Endothelial cell of umbilical vein (primary cell): ENCODE data around the gene TIAM1. TPM values are rescaled to one million over a fixed set of nuclear protein-coding genes. Genes with fewer than 3 reads are reported as not detected.

Experiments used
- BruUV-seq: library from RNA; stranded (reverse); fragments of 400-500 nt; replicated peaks from 2 replicates; lab custom pipeline; 2021; lab: Mats Ljungman, UMichigan
- CTCF ChIA-PET: fragments of 300-600, 350-600 bp; sonication (Branson Sonifier 250); formaldehyde crosslinking; loops from one replicate; lab custom pipeline; 2021; ENCODE audit warnings: antibody characterized with exemption, inconsistent platforms; lab: Charles Lee
- POLR2A ChIA-PET: fragments of 300-600, 350-600 bp; sonication (Branson Sonifier 250); formaldehyde crosslinking; loops from one replicate; lab custom pipeline; 2021; ENCODE audit warnings: antibody characterized with exemption, inconsistent platforms; lab: Charles Lee
- DNase-seq: peaks from one replicate; pipeline ENCODE4 v3.0.0-alpha.2; 2011; ENCODE audit warnings: low read depth, low spot score
- FAIRE-seq: peaks from 2 replicates; lab custom pipeline; 2011; peaks lifted over from hg19 to GRCh38; lab: Jason Lieb, UNC
- H2AFZ ChIP-seq: 2 replicates; pipeline ENCODE4 v1.6.0; 2012; ENCODE audit warnings: low read depth, low read length, control low read depth, inconsistent platforms
- H3K27ac ChIP-seq: 2 replicates; pipeline ENCODE4 v1.5.1; 2011; ENCODE audit warnings: low read depth, mild to moderate bottlenecking, control low read depth, low read length, moderate library complexity; ENCODE audit not compliant: insufficient read depth
- H3K27me3 ChIP-seq, 2 experiments: 2 replicates each; pipeline versions ENCODE4 v1.6.0 to v1.6.1; 2011; ENCODE audit warnings: low read length in 2 of 2, mixed read lengths in 1 of 2; ENCODE audit not compliant: control insufficient read depth in 2 of 2, insufficient read depth in 2 of 2
- H3K36me3 ChIP-seq, 2 experiments: 2 replicates in 1 of 2; 3 replicates in 1 of 2; pipeline ENCODE4 v1.5.1; 2011; ENCODE audit warnings: low read length in 2 of 2, mild to moderate bottlenecking in 1 of 2, moderate library complexity in 1 of 2; ENCODE audit not compliant: control insufficient read depth in 2 of 2, insufficient read depth in 2 of 2; ENCODE audit errors: extremely low read depth in 1 of 2
- H3K4me1 ChIP-seq: 3 replicates; pipeline ENCODE4 v1.5.1; 2011; ENCODE audit warnings: mild to moderate bottlenecking, low read length; ENCODE audit not compliant: control insufficient read depth, insufficient read depth; ENCODE audit errors: extremely low read depth
- H3K4me2 ChIP-seq: 2 replicates; pipeline ENCODE4 v1.6.1; 2011; ENCODE audit warnings: low read length, control low read depth, mixed read lengths; ENCODE audit not compliant: insufficient read depth
- H3K4me3 ChIP-seq, 3 experiments: fragments of 200-600 bp in 1 of 3; sonication (generic), shearing (Covaris generic) in 1 of 3; replicated peaks in 1 of 3; 2 replicates each; pipeline ENCODE4 v1.5.1; 2011 to 2016; ENCODE audit warnings: control low read depth in 3 of 3, low read length in 3 of 3, mild to moderate bottlenecking in 2 of 3, inconsistent platforms in 1 of 3, low read depth in 1 of 3, moderate library complexity in 1 of 3; ENCODE audit not compliant: insufficient read depth in 1 of 3
- H3K79me2 ChIP-seq: 2 replicates; pipeline ENCODE4 v1.6.0; 2012; ENCODE audit warnings: low read length, inconsistent platforms; ENCODE audit not compliant: control insufficient read depth, insufficient read depth
- H3K9ac ChIP-seq: replicated peaks from 2 replicates; pipeline ENCODE3; 2011; ENCODE audit warnings: low read length, control low read depth; ENCODE audit not compliant: insufficient read depth; ENCODE audit errors: extremely low read depth
- H3K9me1 ChIP-seq: replicated peaks from 3 replicates; pipeline ENCODE4 v1.6.0; 2011; ENCODE audit warnings: mild to moderate bottlenecking, low read length; ENCODE audit not compliant: control insufficient read depth, insufficient read depth; ENCODE audit errors: extremely low read depth
- H3K9me3 ChIP-seq: replicated peaks from 2 replicates; pipeline ENCODE4 v1.5.1; 2012; ENCODE audit warnings: low read length, inconsistent platforms; ENCODE audit not compliant: control insufficient read depth, insufficient read depth
- H4K20me1 ChIP-seq: replicated peaks from 2 replicates; pipeline ENCODE3; 2011; ENCODE audit warnings: mild to moderate bottlenecking, low read length; ENCODE audit not compliant: control insufficient read depth, insufficient read depth; ENCODE audit errors: extremely low read depth
- EZH2 ChIP-seq: IDR thresholded peaks from 2 replicates; pipeline ENCODE4 v1.6.1; 2012; ENCODE audit warnings: borderline replicate concordance, low read depth, mild to moderate bottlenecking, moderate library complexity, low read length, inconsistent platforms; ENCODE audit not compliant: severe bottlenecking
- FOS ChIP-seq: IDR thresholded peaks from 2 replicates; pipeline ENCODE4 v1.6.1; 2011; ENCODE audit warnings: mild to moderate bottlenecking, low read length, moderate library complexity, borderline replicate concordance; ENCODE audit not compliant: insufficient read depth
- GATA2 ChIP-seq: IDR thresholded peaks from 2 replicates; pipeline ENCODE4 v1.7.0; 2011; ENCODE audit warnings: low read depth, mild to moderate bottlenecking, moderate library complexity, mixed read lengths, low read length; ENCODE audit not compliant: insufficient read length, insufficient read depth
- JUN ChIP-seq: IDR thresholded peaks from 2 replicates; pipeline ENCODE4 v1.6.1; 2011; ENCODE audit warnings: borderline replicate concordance, low read depth; ENCODE audit not compliant: insufficient read length, insufficient read depth
- MYC ChIP-seq: IDR thresholded peaks from one replicate; pipeline ENCODE4 v1.6.1; 2011; ENCODE audit warnings: mild to moderate bottlenecking, low read depth, low read length
- POLR2A ChIP-seq: IDR thresholded peaks from 2 replicates; pipeline ENCODE4 v1.6.1; 2012; ENCODE audit warnings: low read depth, mild to moderate bottlenecking, control low read depth, low read length
- POLR2AphosphoS5 ChIP-seq: IDR thresholded peaks from 2 replicates; pipeline ENCODE4 v1.6.1; 2012; ENCODE audit warnings: low read depth, mild to moderate bottlenecking, control low read depth, low read length, moderate library complexity; ENCODE audit not compliant: insufficient read depth
- dilution Hi-C: fragments of 300-500 bp; cut with MboI; formaldehyde crosslinking; loops from one replicate; pipeline ENCODE4 v1.15.0; 2019; ENCODE audit warnings: low sequenced_read_pairs; ENCODE audit not compliant: extremely low pct_ligation_motif_present
- intact Hi-C: fragments of 100-400 bp; cut with micrococcal nuclease; formaldehyde crosslinking; loops from one replicate; pipeline ENCODE4 v1.10.0; 2022
- polyA plus RNA-seq, 4 experiments: library from polyadenylated mRNA; depleted of rRNA in 3 of 4; stranded (reverse) in 3 of 4; unstranded in 1 of 4; fragments of >200 nt; gene quantifications; 2 replicates each; pipeline versions ENCODE4 v1.2.1 to v1.2.3, GENCODE V29; 2011 to 2012; ENCODE audit warnings: missing spikeins in 1 of 4
- total RNA-seq: library from RNA; stranded (reverse); gene quantifications from 2 replicates; pipeline ENCODE4 v1.2.3, GENCODE V29; 2021
- TF ChIP-seq, protein P1 (sequence below): IDR thresholded peaks from 2 replicates; pipeline ENCODE4 v1.6.1; 2011; ENCODE audit not compliant: insufficient read depth, insufficient read length
- TF ChIP-seq, protein P2 (sequence below), 2 donors: IDR thresholded peaks; 1 replicate in 1 of 2; 2 replicates in 1 of 2; pipeline ENCODE4 v1.5.1; 2011; ENCODE audit warnings: low read length in 2 of 2, mild to moderate bottlenecking in 2 of 2, moderate library complexity in 2 of 2, control low read depth in 1 of 2, inconsistent platforms in 1 of 2, low read depth in 1 of 2; ENCODE audit not compliant: insufficient read depth in 1 of 2; ENCODE audit errors: extremely low read depth in 1 of 2

Gene TIAM1
- total and polyA plus RNA-seq, 2 donors (not counting 3 experiments of a cell fraction or from before 2014, with no cell fraction given), result 0.21 to 0.86 TPM

DNA sequence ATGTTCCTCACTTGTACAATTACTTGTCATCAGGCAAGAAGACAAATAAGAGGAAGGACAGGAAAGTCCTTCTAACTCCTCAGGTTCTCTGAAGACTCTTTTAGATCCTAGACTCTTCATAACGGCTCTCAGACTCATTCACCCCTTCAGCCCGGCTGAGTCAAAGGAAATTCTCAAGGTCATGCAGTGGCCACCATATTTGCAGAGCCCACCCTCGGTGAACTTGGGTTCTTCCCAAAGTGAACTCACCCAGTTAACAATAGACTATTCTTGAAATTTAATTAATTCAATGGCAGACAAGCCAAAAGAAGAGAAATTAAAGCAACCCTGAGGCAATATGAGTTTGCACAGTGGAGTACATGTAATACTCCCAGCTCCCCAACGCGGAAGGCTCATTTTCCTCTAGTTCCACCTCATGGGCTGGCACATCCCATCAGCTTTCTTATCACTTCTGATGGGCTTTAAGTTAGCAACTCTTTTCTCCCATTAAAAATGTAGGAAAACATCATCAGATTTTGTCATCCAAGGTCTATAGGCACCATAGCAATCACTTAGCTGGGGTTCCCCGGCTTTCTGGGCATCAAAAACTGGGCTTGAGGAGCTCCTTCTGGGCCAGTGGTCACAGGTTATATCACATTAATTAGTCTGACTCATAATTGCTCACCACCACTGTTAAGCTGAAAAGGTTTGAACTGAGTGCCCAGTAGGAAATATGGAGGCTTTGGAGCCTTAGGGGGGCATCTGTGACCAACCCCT is 27.8 kb upstream of the TIAM1 start:
- dilution Hi-C loops, result no loop called here
- Histone ChIP-seq H3K4me2 (no peak overlapping the region), H3K9me3 (no peaks in the 10 kb centered on the region), H3K9me1 (no peaks in the 10 kb centered on the region), H4K20me1 (no peaks in the 10 kb centered on the region), H3K4me1 (no peaks in the 10 kb centered on the region), H3K27me3 (no peaks in the 10 kb centered on the region), H3K36me3 (no peaks in the 10 kb centered on the region), H3K79me2 (no peaks in the 10 kb centered on the region), H3K9ac (no peak overlapping the region), H3K27ac (no peak overlapping the region), H2AFZ (no peak overlapping the region), H3K4me3 (no peak overlapping the region)
- no peak for FAIRE-seq
- no peak for TF ChIP-seq MYC
- no peak for TF ChIP-seq POLR2AphosphoS5
- TF ChIP-seq JUN, result no peak
- no peak for TF ChIP-seq EZH2
- TF ChIP-seq FOS, result no peak
- TF ChIP-seq, protein P1, sequence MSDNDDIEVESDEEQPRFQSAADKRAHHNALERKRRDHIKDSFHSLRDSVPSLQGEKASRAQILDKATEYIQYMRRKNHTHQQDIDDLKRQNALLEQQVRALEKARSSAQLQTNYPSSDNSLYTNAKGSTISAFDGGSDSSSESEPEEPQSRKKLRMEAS, result no peak
- TF ChIP-seq, protein P2, sequence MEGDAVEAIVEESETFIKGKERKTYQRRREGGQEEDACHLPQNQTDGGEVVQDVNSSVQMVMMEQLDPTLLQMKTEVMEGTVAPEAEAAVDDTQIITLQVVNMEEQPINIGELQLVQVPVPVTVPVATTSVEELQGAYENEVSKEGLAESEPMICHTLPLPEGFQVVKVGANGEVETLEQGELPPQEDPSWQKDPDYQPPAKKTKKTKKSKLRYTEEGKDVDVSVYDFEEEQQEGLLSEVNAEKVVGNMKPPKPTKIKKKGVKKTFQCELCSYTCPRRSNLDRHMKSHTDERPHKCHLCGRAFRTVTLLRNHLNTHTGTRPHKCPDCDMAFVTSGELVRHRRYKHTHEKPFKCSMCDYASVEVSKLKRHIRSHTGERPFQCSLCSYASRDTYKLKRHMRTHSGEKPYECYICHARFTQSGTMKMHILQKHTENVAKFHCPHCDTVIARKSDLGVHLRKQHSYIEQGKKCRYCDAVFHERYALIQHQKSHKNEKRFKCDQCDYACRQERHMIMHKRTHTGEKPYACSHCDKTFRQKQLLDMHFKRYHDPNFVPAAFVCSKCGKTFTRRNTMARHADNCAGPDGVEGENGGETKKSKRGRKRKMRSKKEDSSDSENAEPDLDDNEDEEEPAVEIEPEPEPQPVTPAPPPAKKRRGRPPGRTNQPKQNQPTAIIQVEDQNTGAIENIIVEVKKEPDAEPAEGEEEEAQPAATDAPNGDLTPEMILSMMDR (IDR thresholded peaks at IDR 0.05; ENCODE audit: extremely low read depth in 1 of 2, insufficient read depth in 1 of 2, low read depth in 1 of 2, low read length in 2 of 2), result no peak
- TF ChIP-seq POLR2A, result no peak
- TF ChIP-seq GATA2, result no peak
- intact Hi-C loops, result no loop called here
- CTCF ChIA-PET, result no interaction called here
- BruUV-seq, result no TSS peak
- no peak for DNase-seq
- POLR2A ChIA-PET, result no interaction called here
